Measurements from ENCODE around the gene SIRPB2. TPM values are rescaled to one million over a fixed set of nuclear protein-coding genes. Genes with fewer than 3 reads are reported as not detected.

Gene SIRPB2
- total RNA-seq, 4 donors from 2014 or later, result 5.9 to 11.1 (median 8.3) TPM

DNA sequence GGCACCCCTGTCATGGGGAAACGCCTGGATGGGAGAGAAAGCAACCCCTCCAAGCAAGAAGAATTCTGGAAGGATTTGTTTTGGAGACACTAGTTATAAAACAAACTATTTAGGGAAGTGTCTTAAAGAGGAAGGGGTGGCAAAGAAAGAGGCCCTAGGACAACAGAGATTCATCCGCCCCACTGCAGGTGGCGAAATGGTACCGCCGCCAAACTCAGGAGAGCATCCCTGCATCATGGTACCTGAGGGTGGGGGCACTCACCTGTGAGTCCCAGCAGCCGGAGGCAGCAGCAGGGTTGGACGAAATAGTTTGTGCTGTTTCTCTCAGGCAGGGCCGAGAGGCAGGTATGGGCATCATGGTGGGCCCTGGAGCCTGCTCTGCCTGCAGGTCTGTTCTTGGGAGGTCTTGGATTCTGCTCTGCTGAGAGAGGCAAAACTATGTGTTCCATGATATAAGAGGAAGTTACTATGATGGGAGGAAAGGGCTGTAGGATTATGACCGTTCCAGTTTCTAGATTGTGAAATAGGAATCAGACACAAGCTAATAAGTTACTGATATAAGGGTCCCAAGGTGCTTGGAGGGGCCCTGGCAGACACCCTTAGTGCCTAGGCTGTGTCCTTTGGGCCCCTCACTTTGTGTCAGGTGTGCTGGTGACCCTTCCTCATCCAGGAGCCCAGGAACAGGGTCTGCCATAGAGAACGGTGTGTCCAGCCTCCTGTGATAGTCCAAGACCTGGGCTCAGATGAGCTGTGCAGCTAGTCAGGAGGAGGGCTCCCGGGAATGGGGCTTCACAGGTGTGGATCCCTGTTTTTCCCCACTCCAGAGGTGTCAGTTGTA lies 45.9 kb upstream of the SIRPB2 start:
- Histone ChIP-seq H3K36me3 (no peaks in the 10 kb centered on the region), H3K27ac (peak overlapping the region in 3 of 4 donors; percentile 46 to 54 (median 51)), H3K9me3 (no peaks in the 10 kb centered on the region), H3K4me1 (no peaks in the 10 kb centered on the region), H3K27me3 (no peaks in the 10 kb centered on the region), H3K4me3 (no peak overlapping the region)
- WGBS, 2 donors (ENCODE audit: low coverage in 1 of 2), result 65 to 67% methylated on average over 6 to 7 of the region's 11 CpGs
- ATAC-seq, result peak; percentile 56
- no peak for TF ChIP-seq EP300 (IDR thresholded peaks at IDR 0.05)
- TF ChIP-seq, protein P1, sequence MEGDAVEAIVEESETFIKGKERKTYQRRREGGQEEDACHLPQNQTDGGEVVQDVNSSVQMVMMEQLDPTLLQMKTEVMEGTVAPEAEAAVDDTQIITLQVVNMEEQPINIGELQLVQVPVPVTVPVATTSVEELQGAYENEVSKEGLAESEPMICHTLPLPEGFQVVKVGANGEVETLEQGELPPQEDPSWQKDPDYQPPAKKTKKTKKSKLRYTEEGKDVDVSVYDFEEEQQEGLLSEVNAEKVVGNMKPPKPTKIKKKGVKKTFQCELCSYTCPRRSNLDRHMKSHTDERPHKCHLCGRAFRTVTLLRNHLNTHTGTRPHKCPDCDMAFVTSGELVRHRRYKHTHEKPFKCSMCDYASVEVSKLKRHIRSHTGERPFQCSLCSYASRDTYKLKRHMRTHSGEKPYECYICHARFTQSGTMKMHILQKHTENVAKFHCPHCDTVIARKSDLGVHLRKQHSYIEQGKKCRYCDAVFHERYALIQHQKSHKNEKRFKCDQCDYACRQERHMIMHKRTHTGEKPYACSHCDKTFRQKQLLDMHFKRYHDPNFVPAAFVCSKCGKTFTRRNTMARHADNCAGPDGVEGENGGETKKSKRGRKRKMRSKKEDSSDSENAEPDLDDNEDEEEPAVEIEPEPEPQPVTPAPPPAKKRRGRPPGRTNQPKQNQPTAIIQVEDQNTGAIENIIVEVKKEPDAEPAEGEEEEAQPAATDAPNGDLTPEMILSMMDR (IDR thresholded peaks at IDR 0.05), result no peak

DNA sequence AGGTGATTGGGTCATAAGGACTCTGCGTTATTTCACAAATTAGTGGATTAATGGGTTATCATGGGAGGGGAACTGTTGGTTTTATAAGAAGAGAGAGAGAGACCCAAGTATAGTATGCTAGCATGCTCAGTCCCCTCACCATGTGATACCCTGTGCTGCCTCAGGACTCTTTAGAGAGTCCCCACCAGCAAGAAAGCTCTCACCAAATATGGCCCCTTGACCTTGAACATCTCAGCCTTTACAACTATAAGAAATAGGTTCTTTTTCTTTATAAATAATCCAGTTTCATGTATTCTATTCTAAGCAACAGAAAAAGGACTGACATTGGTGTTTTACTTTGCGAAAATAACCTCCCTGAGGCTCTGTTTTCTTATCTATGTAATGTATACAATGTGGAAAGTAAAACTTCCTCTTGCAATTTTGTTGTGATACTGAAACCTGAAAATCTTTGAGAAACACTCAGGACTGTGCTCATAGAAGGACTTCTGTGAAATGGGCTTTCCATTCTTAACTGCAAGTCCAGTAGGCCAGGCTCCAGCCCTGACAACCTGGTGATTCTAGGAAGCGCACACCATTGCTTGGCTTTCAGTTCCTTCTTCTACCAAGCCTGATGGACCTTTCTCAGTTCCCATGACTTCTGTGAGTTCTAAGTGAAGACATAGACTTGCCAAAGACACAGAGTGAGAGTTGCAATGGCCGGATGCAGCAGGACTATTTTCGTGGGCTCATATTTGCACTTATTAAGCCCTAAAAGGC lies 44.4 kb upstream of the SIRPB2 start:
- WGBS, 2 donors (ENCODE audit: low coverage in 1 of 2), result 67 to 70% methylated on average over 4 to 5 of the region's 5 CpGs
- ATAC-seq, result no peak
- Histone ChIP-seq H3K4me1 (no peaks in the 10 kb centered on the region), H3K27ac (no peak overlapping the region), H3K27me3 (no peaks in the 10 kb centered on the region), H3K9me3 (no peaks in the 10 kb centered on the region), H3K36me3 (no peaks in the 10 kb centered on the region), H3K4me3 (no peak overlapping the region)
- TF ChIP-seq, protein P1 (IDR thresholded peaks at IDR 0.05), result no peak
- TF ChIP-seq EP300 (IDR thresholded peaks at IDR 0.05) (no peak), POLR2AphosphoS5 (IDR thresholded peaks at IDR 0.05) (no peak), POLR2A (IDR thresholded peaks at IDR 0.05) (no peak)

DNA sequence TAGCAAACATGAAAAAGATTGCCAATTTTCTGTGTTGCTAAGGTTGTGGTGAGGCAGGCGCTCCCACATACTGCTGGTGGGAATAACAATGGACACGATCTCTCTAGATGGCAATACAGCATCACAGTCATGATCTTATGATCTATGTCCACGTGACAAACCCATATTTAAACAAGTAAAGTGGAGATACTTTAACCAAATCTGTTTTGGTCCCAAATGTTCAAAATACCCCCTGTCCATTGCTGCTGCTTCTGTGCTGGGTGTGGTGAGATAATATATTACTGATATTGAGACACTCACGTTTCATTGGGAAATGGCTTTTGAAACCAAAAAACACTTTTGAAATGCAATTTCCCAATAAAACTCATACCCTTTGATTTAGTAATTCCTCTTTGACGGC lies 43.3 kb upstream of the SIRPB2 start:
- no peaks in the 10 kb centered on the region for H3K27me3 ChIP-seq
- no peak for ATAC-seq
- no peaks in the 10 kb centered on the region for H3K4me1 ChIP-seq
- no peaks in the 10 kb centered on the region for H3K9me3 ChIP-seq
- H3K36me3 ChIP-seq, result no peaks in the 10 kb centered on the region
- WGBS, 2 donors (ENCODE audit: low coverage in 1 of 2), result 63% methylated on average over 5 of the region's 5 CpGs
- TF ChIP-seq POLR2AphosphoS5 (IDR thresholded peaks at IDR 0.05) (no peak), EP300 (IDR thresholded peaks at IDR 0.05) (no peak), POLR2A (IDR thresholded peaks at IDR 0.05) (no peak)
- TF ChIP-seq, protein P1 (IDR thresholded peaks at IDR 0.05), result no peak
- no peak overlapping the region for H3K4me3 ChIP-seq
- H3K27ac ChIP-seq, result no peak overlapping the region

DNA sequence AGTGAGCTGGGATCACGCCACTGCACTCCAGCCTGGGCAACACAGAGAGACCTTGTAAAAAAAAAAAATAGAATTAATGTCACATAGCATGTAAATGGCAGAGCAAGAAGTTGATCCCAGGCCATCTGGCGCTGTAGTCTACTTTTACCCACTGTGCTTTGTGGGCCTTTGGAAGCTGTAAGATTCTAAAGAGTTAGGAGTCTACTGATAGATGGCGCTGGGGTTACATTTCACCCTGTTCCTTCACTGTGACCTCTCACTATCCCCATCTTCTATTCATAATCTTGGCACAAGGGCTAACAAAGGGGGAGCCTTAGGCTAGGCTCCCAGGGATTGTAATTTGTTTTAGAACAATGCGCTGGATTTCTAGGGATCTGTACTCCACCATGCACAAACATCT lies 41.8 kb upstream of the SIRPB2 start:
- Histone ChIP-seq H3K36me3 (no peaks in the 10 kb centered on the region), H3K27ac (no peak overlapping the region), H3K9me3 (no peaks in the 10 kb centered on the region), H3K27me3 (no peaks in the 10 kb centered on the region), H3K4me1 (no peaks in the 10 kb centered on the region), H3K4me3 (no peak overlapping the region)
- TF ChIP-seq EP300 (IDR thresholded peaks at IDR 0.05) (no peak), POLR2A (IDR thresholded peaks at IDR 0.05) (no peak), POLR2AphosphoS5 (IDR thresholded peaks at IDR 0.05) (no peak)
- TF ChIP-seq, protein P1 (IDR thresholded peaks at IDR 0.05), result no peak
- ATAC-seq, result no peak
- 56 to 79% methylated on average over 3 of the region's 4 CpGs for WGBS, 2 donors (ENCODE audit: low coverage in 1 of 2)

Measured in gastroesophageal sphincter (tissue), 4 donors.